OCI-LY1 (cell line): ENCODE results near the gene ZEB1.

Source experiments
- CTCF ChIP-seq: fragments of 200-600 bp; sonication (generic), shearing (Covaris generic); IDR thresholded peaks from 2 replicates; pipeline ENCODE4 v1.5.1; 2017; ENCODE audit warnings: mild to moderate bottlenecking, antibody characterized with exemption, low read length, moderate library complexity, mixed read lengths
- EZH2 ChIP-seq: fragments of 200-600 bp; sonication (generic), shearing (Covaris generic); IDR thresholded peaks from 2 replicates; pipeline ENCODE4 v1.8.0; 2017; ENCODE audit warnings: borderline replicate concordance, mixed run types, mild to moderate bottlenecking, antibody characterized with exemption, low read length, moderate library complexity, mixed read lengths

GRCh38 chr10:31395695-31396094 lies 76.7 kb downstream of the ZEB1 start:
- TF ChIP-seq EZH2 (no peak), CTCF (no peak)
